ENCODE results near the gene WRAP73.

The WRAP73 gene

GRCh38 chr1:3656450-3657095 is 6.7 kb upstream of the WRAP73 start:
- 92 to 94% methylated on average over 11 to 13 of the region's 13 CpGs for WGBS, 2 experiments (ENCODE audit: insufficient coverage in 2 of 2)
- Histone ChIP-seq H3K9me3 (ENCODE audit: control insufficient read depth, low read length) (no peaks in the 10 kb centered on the region), H3K27ac (ENCODE audit: low read depth, low read length, severe bottlenecking) (no peak overlapping the region)

DNA sequence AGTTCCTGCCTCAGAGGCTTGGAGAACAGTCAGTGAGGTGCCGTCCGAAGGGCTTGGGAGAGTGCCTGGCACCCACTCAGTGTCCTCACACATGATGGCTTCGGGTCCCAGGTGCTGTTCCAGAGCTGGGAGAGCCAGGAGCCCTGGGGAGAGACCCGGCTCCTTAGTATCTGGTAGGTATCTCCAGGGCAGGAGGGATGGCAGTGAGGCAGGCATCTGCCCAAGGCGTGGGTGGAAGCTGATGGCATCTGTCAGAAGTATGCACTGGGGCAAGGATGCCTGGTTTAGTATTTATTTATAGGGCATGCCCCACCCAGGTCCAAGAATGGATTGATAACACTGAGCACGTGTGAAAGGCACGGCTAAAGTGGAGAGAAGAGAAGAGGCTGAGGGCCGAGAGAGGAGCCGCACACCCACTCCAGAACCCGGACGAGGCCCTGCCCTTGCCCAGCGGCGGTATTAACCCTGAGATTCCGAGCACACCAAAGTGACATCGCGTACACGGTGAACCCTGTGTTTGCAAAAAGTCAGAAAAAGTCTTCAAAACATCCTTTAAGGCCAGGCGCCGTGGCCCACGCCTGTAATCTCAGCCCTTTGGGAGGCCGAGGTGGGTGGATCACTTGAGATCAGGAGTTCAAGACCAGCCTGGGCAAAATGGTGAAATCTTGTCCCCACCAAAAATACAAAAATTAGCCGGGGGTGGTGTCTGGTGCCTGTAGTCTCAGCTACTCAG is 4.8 kb upstream of the WRAP73 start:
- 86 to 88% methylated on average over 20 to 21 of the region's 22 CpGs for WGBS, 2 experiments (ENCODE audit: insufficient coverage in 2 of 2)

More at GRCh38 chr1:3656450-3657095, 6.7 kb upstream of the WRAP73 start:
- Histone ChIP-seq H3K4me1 (ENCODE audit: control insufficient read depth, insufficient read depth, low read length, poor library complexity, severe bottlenecking) (no peaks in the 10 kb centered on the region), H3K4me3 (ENCODE audit: extremely low read depth, insufficient read depth, low read length, poor library complexity, severe bottlenecking) (no peak overlapping the region), H3K36me3 (ENCODE audit: control insufficient read depth, insufficient read depth, low read length) (no peaks in the 10 kb centered on the region)

GRCh38 chr1:3653286-3653618 is 3.3 kb upstream of the WRAP73 start:
- no peaks in the 10 kb centered on the region for H3K9me3 ChIP-seq (ENCODE audit: control insufficient read depth, low read length)
- H3K4me1 ChIP-seq (ENCODE audit: control insufficient read depth, insufficient read depth, low read length, poor library complexity, severe bottlenecking), result no peaks in the 10 kb centered on the region
- H3K4me3 ChIP-seq (ENCODE audit: extremely low read depth, insufficient read depth, low read length, poor library complexity, severe bottlenecking), result no peak overlapping the region
- H3K27ac ChIP-seq (ENCODE audit: low read depth, low read length, severe bottlenecking), result no peak overlapping the region
- no peaks in the 10 kb centered on the region for H3K36me3 ChIP-seq (ENCODE audit: control insufficient read depth, insufficient read depth, low read length)
- WGBS, 2 experiments (ENCODE audit: insufficient coverage in 2 of 2), result 25 to 30% methylated on average over 10 of the region's 10 CpGs

More for the DNA sequence above, 4.8 kb upstream of the WRAP73 start:
- Histone ChIP-seq H3K9me3 (ENCODE audit: control insufficient read depth, low read length) (no peaks in the 10 kb centered on the region), H3K27ac (ENCODE audit: low read depth, low read length, severe bottlenecking) (no peak overlapping the region), H3K4me1 (ENCODE audit: control insufficient read depth, insufficient read depth, low read length, poor library complexity, severe bottlenecking) (no peaks in the 10 kb centered on the region), H3K4me3 (ENCODE audit: extremely low read depth, insufficient read depth, low read length, poor library complexity, severe bottlenecking) (no peak overlapping the region), H3K36me3 (ENCODE audit: control insufficient read depth, insufficient read depth, low read length) (no peaks in the 10 kb centered on the region)

DNA sequence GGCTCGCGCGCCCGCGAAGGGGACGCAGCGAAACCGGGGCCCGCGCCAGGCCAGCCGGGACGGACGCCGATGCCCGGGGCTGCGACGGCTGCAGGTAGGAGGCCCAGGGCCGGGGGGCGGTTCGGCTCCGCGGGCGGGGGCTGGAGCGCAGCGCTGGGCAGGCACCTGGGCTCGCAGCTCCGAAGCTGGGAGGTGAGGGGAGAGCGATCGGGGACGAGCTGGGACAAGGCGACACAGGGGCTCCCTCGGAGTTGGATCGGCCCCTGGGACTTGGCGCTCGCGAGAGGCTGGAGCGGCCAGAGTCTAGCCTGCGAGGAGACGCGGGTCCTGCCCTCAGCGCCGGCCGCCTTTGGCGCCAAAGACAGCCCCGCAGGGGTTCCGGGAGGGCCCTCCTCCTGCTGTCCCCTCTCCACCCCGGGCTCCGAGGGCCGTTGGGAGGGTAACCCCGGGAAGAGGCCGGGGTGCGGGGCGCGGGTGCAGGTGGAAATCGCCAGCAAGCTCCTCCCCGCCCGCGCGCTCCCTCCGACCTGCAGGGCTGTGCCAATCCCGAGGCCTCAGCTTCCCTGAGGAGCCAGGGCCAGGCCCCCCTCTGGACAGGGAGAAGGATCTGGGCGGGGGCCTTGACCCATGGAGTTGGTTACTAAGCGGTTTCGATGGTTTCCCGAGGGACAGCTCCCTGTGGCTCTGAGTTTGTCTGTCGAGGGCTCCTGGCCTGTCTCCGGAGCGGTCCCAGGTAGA is 2.8 kb upstream of the WRAP73 start:
- H3K4me3 ChIP-seq (ENCODE audit: extremely low read depth, insufficient read depth, low read length, poor library complexity, severe bottlenecking), result peak overlapping the region; percentile 12
- no peak overlapping the region for H3K27ac ChIP-seq (ENCODE audit: low read depth, low read length, severe bottlenecking)
- H3K36me3 ChIP-seq (ENCODE audit: control insufficient read depth, insufficient read depth, low read length), result no peaks in the 10 kb centered on the region
- H3K9me3 ChIP-seq (ENCODE audit: control insufficient read depth, low read length), result no peaks in the 10 kb centered on the region
- WGBS, 2 experiments (ENCODE audit: insufficient coverage in 2 of 2), result 1 to 2% methylated on average over 45 to 47 of the region's 68 CpGs
- no peaks in the 10 kb centered on the region for H3K4me1 ChIP-seq (ENCODE audit: control insufficient read depth, insufficient read depth, low read length, poor library complexity, severe bottlenecking)

DNA sequence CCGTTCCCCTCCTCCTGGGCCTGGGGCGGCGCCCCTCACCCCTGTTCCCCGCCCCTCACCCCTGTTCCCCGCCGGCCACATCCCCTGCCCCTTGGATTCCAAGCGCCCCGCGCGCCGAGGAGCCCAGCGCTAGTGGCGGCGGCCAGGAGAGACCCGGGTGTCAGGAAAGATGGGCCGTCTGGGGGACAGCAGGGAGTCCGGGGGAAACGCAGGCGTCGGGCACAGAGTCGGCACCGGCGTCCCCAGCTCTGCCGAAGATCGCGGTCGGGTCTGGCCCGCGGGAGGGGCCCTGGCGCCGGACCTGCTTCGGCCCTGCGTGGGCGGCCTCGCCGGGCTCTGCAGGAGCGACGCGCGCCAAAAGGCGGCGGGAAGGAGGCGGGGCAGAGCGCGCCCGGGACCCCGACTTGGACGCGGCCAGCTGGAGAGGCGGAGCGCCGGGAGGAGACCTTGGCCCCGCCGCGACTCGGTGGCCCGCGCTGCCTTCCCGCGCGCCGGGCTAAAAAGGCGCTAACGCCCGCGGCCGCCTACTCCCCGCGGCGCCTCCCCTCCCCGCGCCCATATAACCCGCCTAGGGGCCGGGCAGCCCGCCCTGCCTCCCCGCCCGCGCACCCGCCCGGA is 2.1 kb upstream of the WRAP73 start, which contains the start of gene TP73:
TSS of gene TP73 (plus strand) at position 587 of the 618 bp plus-strand sequence. CDS start 29,850 bp downstream, outside the sequence.
- Histone ChIP-seq H3K4me1 (ENCODE audit: control insufficient read depth, insufficient read depth, low read length, poor library complexity, severe bottlenecking) (no peaks in the 10 kb centered on the region), H3K9me3 (ENCODE audit: control insufficient read depth, low read length) (no peaks in the 10 kb centered on the region), H3K27ac (ENCODE audit: low read depth, low read length, severe bottlenecking) (no peak within 1 kb of the TSS), H3K4me3 (ENCODE audit: extremely low read depth, insufficient read depth, low read length, poor library complexity, severe bottlenecking) (peak within 1 kb of the TSS; percentile 12), H3K36me3 (ENCODE audit: control insufficient read depth, insufficient read depth, low read length) (peaks cover 5% of the 10 kb centered on the region)
- 0 to 1% methylated on average over 34 to 57 of the region's 80 CpGs for WGBS, 2 experiments (ENCODE audit: insufficient coverage in 2 of 2)

GRCh38 chr1:3651026-3651929 is 1.4 kb upstream of the WRAP73 start:
- H3K27ac ChIP-seq (ENCODE audit: low read depth, low read length, severe bottlenecking), result no peak overlapping the region
- WGBS, 2 experiments (ENCODE audit: insufficient coverage in 2 of 2), result 2 to 4% methylated on average over 67 to 78 of the region's 83 CpGs
- no peaks in the 10 kb centered on the region for H3K4me1 ChIP-seq (ENCODE audit: control insufficient read depth, insufficient read depth, low read length, poor library complexity, severe bottlenecking)
- peaks cover 12% of the 10 kb centered on the region for H3K36me3 ChIP-seq (ENCODE audit: control insufficient read depth, insufficient read depth, low read length)
- H3K4me3 ChIP-seq (ENCODE audit: extremely low read depth, insufficient read depth, low read length, poor library complexity, severe bottlenecking), result no peak overlapping the region
- H3K9me3 ChIP-seq (ENCODE audit: control insufficient read depth, low read length), result no peaks in the 10 kb centered on the region

DNA sequence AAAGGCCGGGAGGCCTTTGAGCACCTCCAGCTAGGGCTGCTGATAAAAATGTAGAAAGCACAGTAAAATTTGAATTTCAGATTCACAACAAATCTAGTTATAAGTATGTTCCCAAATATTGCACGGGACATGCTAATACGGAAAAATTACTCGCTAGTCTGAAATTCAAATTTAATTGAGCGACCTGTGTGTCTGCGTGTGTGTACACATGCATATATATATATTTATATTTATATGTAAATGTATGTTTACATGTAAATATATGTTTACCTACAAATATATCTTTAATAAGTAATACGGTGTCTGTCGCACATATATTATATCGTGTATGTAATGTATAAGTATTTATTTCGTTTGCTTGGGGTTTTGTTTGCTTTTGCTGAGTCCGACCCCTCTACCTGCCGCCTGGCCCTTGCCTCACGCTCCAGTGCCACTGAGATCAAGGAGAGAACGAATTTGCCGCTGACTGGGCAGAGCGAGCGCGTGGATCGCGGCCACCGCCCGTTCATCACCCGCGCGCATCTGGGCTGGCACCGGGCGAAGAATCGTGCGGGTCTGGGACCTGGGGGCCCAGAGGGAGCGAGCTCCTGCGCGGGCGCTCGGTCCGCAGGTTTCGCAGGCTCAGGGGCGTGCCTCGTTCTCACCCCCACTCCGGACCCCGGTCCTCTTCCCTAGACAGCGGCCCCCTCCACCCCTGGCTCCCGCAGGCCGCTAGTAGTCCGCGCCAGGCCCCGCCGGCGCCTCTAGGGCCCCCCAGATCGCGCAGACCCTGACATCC is 534 bp upstream of the WRAP73 start:
- H3K4me3 ChIP-seq (ENCODE audit: extremely low read depth, insufficient read depth, low read length, poor library complexity, severe bottlenecking), result peak overlapping the region; percentile 80
- no peaks in the 10 kb centered on the region for H3K4me1 ChIP-seq (ENCODE audit: control insufficient read depth, insufficient read depth, low read length, poor library complexity, severe bottlenecking)
- H3K36me3 ChIP-seq (ENCODE audit: control insufficient read depth, insufficient read depth, low read length), result peaks cover 20% of the 10 kb centered on the region
- 7 to 8% methylated on average over 20 to 37 of the region's 50 CpGs for WGBS, 2 experiments (ENCODE audit: insufficient coverage in 2 of 2)
- no peak overlapping the region for H3K27ac ChIP-seq (ENCODE audit: low read depth, low read length, severe bottlenecking)
- no peaks in the 10 kb centered on the region for H3K9me3 ChIP-seq (ENCODE audit: control insufficient read depth, low read length)

- Histone ChIP-seq H3K4me3 (ENCODE audit: extremely low read depth, insufficient read depth, low read length, poor library complexity, severe bottlenecking) (no peak overlapping the region), H3K36me3 (ENCODE audit: control insufficient read depth, insufficient read depth, low read length) (peaks cover 30% of the 10 kb centered on the region), H3K4me1 (ENCODE audit: control insufficient read depth, insufficient read depth, low read length, poor library complexity, severe bottlenecking) (no peaks in the 10 kb centered on the region), H3K27ac (ENCODE audit: low read depth, low read length, severe bottlenecking) (no peak overlapping the region), H3K9me3 (ENCODE audit: control insufficient read depth, low read length) (no peaks in the 10 kb centered on the region)
- 89 to 92% methylated on average over 19 to 20 of the region's 20 CpGs for WGBS, 2 experiments (ENCODE audit: insufficient coverage in 2 of 2)
Observed at GRCh38 chr1:3646596-3646995, 3.3 kb downstream of the WRAP73 start.

GRCh38 chr1:3645666-3646355 is 4.1 kb downstream of the WRAP73 start:
- Histone ChIP-seq H3K4me3 (ENCODE audit: extremely low read depth, insufficient read depth, low read length, poor library complexity, severe bottlenecking) (no peak overlapping the region), H3K36me3 (ENCODE audit: control insufficient read depth, insufficient read depth, low read length) (peaks cover 30% of the 10 kb centered on the region), H3K9me3 (ENCODE audit: control insufficient read depth, low read length) (no peaks in the 10 kb centered on the region), H3K27ac (ENCODE audit: low read depth, low read length, severe bottlenecking) (no peak overlapping the region), H3K4me1 (ENCODE audit: control insufficient read depth, insufficient read depth, low read length, poor library complexity, severe bottlenecking) (no peaks in the 10 kb centered on the region)
- 92 to 97% methylated on average over 21 to 22 of the region's 27 CpGs for WGBS, 2 experiments (ENCODE audit: insufficient coverage in 2 of 2)

Measured in mesodermal cell (in vitro differentiated cells).